RKO (cell line): ENCODE data around the gene VIPR2.
"Not testable (repeated sequence)": the region's sequence is repeated elsewhere in the genome, so short reads cannot be mapped to it uniquely, and the experiment has no call there.

Experiments
- DNase-seq: peaks from one replicate; pipeline ENCODE4 v3.0.0-alpha.2; 2016; ENCODE audit warnings: low spot score

VIPR2 gene

GRCh38 chr7:159103382-159104187 lies 41.1 kb downstream of the VIPR2 start:
- no peak for DNase-seq

- no peak for DNase-seq
Measured at GRCh38 chr7:159102681-159103381, 41.8 kb downstream of the VIPR2 start.

- not testable (repeated sequence) for DNase-seq
Measured at GRCh38 chr7:159101661-159102091, 43.0 kb downstream of the VIPR2 start.

- not testable (repeated sequence) for DNase-seq
Measured at GRCh38 chr7:159101083-159101395, 43.6 kb downstream of the VIPR2 start.

GRCh38 chr7:159100281-159101082 lies 44.2 kb downstream of the VIPR2 start:
- not testable (repeated sequence) for DNase-seq

- no peak for DNase-seq
Measured at GRCh38 chr7:159099711-159100231, 44.9 kb downstream of the VIPR2 start.

- no peak for DNase-seq
Measured at GRCh38 chr7:159098811-159099655, 45.6 kb downstream of the VIPR2 start.

GRCh38 chr7:159098424-159098786 lies 46.3 kb downstream of the VIPR2 start:
- no peak for DNase-seq

- DNase-seq: no peak
Measured at GRCh38 chr7:159097661-159098423, 46.8 kb downstream of the VIPR2 start.

GRCh38 chr7:159096736-159097581 lies 47.7 kb downstream of the VIPR2 start:
- DNase-seq: no peak

- DNase-seq: no peak
Measured at GRCh38 chr7:159095979-159096411, 48.7 kb downstream of the VIPR2 start.

- DNase-seq: no peak
Measured at GRCh38 chr7:159094919-159095915, 49.5 kb downstream of the VIPR2 start.

GRCh38 chr7:159094023-159094740 lies 50.5 kb downstream of the VIPR2 start:
- no peak for DNase-seq

- DNase-seq: no peak
Measured at GRCh38 chr7:159093351-159093971, 51.2 kb downstream of the VIPR2 start.

- DNase-seq: no peak
Measured at GRCh38 chr7:159092701-159093121, 52.0 kb downstream of the VIPR2 start.

- DNase-seq: no peak
Measured at GRCh38 chr7:159091480-159092475, 52.9 kb downstream of the VIPR2 start.
